ENCODE results near the gene EPHA6.
"Not testable (repeated sequence)": the region's sequence is repeated elsewhere in the genome, so short reads cannot be mapped to it uniquely, and the experiment has no call there.

Gene EPHA6

DNA sequence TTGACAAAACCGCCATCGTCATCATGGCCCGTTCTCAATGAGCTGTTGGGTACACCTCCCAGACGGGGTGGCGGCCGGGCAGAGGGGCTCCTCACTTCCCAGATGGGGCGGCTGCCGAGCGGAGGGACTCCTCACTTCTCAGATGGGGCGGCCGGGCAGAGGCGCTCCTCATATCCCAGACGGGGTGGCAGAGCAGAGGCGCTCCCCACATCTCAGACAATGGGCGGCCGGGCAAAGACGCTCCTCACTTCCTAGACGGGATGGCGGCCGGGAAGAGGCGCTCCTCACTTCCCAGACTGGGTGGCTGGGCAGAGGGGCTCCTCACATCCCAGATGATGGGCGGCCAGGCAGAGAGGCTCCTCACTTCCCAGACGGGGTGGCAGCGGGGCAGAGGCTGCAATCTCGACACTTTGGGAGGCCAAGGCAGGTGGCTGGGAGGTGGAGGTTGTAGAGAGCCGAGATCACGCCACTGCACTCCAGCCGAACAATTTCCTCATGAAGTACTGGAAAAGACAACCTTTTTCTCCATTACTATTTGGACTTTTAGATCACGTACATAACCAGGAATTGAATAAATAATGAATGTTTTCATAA is 666.4 kb downstream of the EPHA6 start:
- DNase-seq, result not testable (repeated sequence)

DNA sequence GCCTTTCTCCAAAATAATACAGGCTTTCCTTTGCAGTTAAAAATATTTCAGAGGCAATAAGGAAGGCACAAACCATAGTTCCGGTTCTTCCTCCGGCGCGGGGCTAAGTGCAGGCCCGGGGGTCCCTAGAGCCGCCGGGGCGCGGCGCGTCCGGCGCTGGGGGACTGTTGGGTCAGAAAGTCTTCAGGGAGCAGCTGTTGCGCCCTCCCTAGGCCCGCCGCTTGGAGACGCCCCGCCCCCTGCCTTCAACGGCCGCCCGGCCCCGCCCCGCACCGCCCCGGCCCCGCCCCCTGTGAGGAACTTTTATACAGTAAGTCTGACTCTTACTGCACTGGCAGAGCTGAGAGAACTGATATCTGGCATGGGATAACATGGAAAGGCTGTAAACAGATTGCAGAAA is 667.0 kb downstream of the EPHA6 start:
- no peak for DNase-seq

DNA sequence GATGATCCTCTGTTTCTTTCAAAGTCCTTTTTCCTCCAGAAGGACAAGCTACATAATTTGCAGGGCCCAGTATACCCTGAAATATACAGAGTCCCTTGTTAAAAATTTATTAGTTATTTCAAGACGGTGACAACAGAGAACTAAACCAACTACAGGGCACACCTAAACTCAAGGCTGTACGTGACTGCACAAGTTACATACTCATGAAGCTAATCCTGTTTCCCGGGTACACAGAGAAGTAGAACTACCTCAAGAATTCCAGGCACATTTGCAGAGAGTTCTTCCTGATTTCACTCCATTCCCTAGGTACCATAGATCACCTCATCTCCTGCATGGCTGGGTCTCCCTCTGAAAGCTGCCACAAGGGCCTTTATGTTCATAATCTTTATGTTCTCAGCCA is 670.8 kb downstream of the EPHA6 start:
- DNase-seq, result no peak

DNA sequence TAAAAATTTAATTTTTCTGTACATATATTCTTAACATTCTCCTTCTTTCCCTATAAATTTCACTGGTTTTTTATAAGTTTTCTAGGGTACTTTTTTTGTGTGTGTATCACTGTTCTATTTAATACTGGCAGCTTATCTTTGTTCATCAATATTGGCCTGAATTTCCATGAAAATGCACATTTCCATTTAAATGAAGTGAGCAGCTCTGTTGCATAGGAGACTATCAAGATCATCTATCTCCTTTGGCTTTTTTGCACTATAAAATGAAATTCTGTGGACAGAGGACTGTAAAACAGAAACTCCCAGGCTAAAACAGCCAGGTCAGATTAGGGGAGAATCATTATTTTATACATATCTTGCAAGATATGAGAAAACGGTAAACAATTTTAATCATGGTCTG is 673.2 kb downstream of the EPHA6 start:
- DNase-seq, result no peak

DNA sequence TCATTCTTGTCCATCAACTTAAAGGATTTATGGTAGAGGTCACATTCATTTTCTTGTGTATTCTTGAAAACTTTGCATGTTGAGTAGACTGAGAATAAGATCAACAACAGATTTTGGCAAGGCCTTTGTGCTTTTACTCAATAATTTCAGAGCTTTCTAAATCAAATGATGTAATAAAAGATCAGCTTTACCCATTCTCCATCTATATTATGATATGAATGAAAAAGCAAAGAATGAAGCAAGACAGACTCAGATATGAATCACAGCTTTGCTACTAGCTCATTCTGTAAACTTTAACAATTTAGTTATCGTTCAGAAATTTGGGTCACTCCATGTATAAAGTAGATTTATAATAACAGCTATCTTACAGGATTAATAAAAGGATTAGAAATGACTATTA is 674.3 kb downstream of the EPHA6 start:
- DNase-seq, result no peak

DNA sequence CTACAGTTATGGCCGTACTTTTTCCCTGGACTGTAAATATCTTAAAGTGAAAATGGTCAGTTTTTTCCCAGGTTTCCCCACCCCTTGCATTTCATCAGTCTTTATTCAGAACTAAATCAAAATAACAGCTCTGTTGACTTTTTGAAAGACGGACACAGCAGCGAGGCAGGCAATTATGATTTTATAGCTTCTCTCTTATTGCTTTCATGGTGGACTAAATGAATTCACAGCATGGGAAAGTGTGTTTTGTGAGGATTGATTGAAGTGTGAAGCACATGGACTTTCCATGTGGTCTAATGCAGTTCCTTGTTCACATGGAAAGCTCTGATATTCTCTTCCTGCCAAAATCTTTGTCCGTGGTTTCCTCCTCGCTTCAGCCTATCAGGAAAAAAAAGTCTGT is 681.5 kb downstream of the EPHA6 start:
- DNase-seq, result no peak

DNA sequence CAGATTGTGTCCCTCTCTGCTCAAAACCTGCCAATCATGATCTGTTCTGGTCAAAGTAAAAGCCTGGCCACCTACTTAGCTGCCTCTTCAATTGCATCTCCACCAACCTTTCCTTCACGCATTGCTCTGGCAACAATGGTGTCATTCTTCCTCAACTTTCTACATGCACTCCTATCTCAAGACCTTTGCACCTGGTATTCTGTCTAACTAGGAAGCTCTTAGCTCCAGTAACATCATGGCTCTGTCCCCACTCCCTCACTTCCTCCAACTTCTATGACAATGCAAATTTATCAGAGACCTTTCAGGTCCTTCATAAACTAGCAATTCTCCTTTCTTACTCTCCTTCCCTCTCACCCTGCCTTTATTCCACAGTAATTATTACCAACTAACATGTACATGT is 682.7 kb downstream of the EPHA6 start:
- DNase-seq, result no peak

DNA sequence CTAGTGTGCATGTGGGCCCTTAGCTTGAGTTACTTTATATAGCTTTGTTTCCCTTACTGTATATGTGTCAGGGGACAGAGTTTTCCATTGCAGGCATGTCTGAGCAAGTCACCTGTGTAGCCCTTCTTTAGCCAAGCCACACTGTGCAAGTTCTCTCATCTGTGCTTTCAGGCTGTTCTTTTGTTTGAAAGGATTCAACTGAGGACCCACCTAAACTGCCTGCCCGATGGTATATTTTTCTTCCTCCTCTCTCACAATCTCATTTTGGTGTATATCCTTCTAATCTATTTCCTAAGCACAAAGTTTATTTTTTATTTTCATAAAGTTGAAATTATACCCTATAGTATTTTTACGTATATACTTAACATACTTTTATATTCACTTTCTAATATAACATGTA is 690.1 kb downstream of the EPHA6 start:
- DNase-seq, result no peak

DNA sequence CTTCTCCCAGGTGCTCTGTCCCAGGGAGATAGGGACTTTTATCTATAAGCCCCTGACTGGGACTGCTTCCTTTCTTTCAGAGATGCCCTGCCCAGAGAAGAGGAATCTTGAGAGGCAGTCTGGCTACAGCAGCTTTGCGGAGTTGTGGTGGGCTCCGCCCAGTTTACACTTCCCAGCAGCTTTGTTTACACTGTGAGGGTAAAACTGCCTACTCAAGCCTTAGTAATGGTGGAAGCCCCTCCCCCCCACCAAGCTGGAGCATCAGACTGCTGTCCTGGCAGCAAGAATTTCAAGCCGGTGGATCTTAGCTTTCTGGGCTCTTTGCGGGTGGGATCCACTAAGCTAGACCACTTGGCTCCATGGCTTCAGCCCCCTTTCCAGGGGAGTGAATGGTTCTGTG is 696.4 kb downstream of the EPHA6 start:
- no peak for DNase-seq

DNA sequence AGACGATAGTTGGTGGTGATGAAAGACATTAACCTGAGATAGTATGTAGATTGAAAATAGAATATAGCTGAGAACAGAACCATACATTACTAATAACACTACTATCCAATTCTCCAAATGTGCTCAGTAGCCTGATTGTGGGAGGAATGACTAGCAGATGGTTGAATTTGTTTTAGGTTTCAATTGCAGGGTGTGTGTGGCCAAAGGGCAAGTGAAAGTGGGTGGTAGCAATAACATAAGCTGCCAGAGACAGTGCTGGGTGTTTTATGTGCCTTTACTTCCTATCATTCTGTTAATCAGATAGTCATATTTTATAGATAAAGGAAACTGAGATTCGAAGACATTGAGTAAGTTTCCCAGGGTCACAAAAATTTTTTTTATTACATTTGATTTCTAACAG is 700.7 kb downstream of the EPHA6 start:
- no peak for DNase-seq

DNA sequence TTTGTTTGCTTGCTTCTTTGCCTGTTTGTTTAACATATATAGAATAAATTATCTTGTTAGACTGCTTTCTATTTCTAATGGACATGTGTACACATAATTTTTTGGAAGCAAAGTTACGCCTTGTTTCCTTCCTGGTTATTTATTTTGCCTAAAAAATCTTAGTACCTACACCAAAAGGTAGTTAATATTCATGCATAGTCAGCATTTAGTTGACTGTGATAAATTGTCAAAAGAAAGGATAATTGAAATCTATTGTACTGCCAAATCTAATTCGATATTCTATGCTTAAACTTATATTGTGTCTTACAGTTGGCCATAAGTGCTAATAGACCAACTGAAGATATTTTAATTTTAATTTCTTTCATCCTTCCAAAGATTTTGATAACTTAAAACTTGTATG is 716.3 kb downstream of the EPHA6 start:
- DNase-seq, result no peak

DNA sequence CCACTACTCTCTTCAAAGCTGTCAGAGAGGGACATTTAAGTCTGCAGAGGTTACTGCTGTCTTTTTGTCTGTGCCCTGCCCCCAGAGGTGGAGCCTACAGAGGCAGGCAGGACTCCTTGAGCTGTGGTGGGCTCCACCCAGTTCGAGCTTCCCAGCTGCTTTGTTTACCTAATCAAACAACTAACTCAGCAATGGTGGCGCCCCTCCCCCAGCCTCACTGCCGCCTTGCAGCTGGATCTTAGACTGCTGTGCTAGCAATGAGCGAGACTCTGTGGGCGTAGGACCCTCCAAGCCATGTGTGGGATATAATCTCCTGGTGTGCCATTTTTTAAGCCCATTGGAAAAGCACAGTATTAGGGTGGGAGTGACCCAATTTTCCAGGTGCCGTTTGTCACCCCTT is 733.2 kb downstream of the EPHA6 start:
- not testable (repeated sequence) for DNase-seq

DNA sequence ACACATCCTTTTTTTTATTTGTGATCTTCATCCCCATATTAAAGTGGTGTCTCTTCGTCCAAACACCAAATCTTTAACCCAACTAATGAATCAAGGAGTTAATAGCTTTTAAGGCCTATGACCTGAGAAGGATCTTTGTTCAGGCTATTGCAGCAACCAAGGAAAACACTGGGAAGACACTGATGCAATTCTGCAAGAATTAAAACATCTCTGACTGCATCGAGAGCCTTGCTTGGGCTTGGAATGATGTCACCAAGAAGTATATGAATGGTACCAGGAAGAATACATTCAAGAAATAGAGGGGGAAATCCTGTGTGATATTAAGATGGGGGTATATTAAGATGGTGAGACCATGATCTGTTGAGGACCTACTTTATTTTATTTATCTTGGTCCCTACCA is 736.0 kb downstream of the EPHA6 start:
- no peak for DNase-seq

DNA sequence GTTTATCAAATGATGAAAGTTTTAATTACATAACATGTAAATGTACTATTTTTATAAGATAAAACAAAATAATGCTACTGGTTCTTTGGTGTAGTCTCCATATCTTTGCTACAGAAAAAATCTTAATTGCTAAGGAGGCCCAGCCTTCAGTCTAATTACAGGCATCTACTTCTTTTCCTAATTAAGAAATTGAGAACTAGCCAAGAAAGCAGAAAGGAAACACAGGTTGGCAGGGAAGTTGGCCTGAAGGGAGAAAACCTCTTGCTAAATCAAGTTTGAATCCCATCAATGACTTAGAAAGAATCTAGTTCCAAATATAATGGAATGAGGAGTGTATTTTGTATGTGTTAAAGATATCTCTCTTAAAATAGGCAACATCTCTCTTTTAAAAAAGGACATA is 737.8 kb downstream of the EPHA6 start:
- no peak for DNase-seq

DNA sequence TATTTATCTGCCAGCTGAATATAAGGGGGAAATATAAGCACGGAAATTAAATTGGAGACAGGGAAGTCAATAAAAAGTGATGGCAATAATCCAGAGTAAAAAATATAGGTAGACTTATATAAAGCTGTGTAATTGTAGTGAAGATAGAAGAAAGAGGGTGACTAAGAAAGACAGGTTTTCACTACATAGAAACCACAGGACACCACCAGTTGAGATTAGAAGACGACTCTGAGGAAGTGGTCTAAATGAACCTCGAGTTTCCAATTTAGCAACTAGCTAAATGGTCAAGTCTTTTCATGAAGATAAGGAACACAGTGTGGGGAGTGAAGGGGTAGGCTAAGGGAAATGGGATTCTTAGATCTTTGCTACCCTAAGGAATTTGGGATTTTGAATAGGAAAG is 761.3 kb downstream of the EPHA6 start:
- no peak for DNase-seq

DNA sequence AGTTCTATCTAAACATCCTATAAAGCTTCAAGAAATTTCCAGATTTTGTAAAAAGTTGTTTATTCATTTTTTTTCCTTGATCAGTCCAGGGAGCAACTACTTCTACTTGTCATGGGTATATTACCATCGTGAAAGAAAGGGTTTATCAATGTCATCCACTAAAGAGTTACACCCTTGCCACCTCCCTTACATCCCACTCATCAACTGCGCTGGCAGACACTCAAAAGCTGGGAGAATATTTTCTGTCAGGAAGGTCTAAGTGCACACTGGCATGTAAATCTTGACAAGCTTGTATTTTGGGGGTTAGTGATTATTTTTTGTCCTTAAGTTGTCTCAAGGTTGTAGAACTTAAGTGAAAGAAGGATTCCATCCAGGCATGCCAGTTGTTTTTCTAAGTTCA is 761.8 kb downstream of the EPHA6 start:
- DNase-seq, result no peak

DNA sequence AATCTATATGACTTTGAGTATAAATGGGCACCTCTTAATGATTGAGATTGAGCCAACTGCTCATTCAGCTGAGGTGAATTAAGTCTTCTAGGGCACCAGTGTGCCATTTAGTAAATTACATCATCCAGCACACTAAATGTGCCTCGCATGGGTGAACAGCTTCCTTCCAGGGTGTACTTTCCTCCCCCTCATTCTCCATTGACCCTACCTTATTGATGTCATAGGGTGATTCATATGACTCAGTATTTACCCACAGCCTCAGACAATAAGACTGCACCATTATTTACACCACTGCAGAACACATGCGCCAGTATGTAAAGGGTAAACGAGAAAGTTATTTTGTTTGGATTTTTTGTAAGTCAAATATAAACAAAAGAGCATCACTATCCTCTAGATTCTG is 765.0 kb downstream of the EPHA6 start:
- DNase-seq, result no peak

DNA sequence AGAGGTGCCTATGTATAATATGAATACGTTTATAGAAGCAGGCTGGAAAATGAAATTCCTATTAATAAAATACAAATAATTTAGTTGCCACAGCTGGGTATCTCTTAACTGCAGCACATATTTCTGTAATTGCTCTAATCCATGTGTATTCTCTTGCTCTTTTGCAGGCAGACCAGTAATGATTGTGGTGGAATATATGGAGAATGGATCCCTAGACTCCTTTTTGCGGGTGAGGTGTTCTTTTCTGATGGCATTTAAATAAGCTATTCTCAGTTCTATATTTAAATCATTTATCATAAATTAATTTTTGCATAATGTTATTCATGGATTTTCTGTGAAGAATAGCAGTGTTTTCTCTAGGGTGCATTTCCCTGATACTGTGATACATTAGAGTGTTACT is 796.2 kb downstream of the EPHA6 start:
- no peak for DNase-seq

DNA sequence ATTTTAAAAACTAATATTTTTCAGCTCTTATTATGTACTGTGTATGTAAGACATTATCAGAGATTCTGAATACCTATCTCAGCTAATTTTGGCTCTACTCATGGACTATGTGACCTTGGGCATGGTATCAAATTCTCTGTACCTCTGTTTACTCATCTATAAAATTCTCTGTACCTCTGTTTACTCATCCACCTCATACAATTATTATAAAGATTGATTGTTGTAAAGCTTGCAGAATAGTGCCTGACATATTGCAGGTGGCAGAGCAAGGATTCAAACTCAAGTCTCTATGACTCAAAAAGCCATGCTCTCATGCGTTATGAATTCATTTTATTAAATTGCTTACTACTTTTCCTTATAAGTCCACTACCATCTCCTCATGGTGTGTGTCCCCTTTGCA is 798.2 kb downstream of the EPHA6 start:
- no peak for DNase-seq

DNA sequence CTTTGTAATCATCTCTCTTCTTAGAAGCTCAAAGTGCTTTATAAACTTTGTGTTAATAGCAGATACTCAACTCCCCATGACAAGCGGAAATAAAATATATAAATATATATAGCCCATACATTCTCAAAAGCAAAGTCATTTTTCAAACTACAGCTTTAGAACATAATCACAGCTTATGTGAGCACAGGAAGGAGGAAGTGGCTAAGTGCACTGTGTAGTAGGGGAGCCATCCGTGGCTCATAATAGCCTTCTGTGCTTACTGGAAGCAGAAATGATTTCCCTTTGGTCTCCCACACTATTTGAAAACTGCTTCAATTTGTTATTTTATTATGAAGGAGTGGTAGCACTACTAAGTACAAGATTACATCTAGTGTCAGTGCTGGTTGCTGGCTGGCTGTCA is 798.7 kb downstream of the EPHA6 start:
- no peak for DNase-seq

DNA sequence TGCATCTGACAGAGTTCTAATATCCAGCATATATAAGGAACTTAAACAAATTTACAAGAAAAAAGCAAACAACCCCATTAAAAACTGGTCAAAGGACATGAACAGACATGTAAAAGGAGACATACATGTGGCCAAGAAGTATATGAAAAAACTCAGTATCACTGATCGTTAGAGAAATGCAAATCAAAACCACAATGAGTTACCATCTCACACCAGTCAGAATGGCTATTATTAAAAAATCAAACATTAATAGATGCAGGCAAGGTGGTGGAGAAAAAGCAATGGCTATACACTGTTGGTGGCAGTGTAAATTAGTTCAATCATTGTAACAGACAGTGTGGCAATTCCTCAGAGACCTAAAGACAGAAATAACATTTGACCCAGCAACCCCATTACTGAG is 806.1 kb downstream of the EPHA6 start:
- not testable (repeated sequence) for DNase-seq

DNA sequence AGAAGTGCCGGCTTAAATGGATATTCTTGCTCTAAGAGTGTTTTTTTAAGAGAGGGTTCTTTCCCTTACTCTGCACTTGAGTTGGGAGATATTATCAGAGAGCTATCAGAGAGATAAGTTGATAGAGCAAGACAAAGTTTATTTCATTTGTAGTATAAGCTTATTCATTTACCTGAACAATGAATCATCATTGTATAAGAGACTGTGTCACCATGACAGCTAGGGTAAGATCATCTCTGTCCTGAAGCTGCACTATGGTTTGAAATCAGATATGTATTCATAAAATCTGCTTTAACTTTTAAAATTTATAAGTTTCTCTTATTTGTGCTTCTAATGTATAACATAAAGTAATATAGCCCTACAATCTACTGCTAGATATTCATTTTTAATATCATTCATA is 822.1 kb downstream of the EPHA6 start:
- no peak for DNase-seq

DNA sequence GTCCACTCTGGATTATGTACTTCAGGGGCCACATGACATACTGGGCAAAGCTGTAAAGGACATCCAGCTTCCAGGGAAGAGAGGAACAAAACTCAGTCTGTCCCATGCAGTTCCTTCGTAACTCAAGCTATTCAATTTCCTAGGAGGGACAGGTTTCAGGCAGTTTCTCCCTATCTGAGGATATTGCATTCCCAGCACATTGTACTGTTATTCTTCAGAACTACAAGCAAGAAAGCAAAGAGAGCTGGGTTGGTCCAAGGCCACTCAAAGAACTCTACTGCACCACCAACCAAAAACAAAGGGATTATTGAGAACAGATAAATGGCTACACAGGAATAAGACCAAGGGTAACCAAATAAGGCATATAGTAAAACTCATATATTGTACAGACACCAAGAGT is 832.5 kb downstream of the EPHA6 start:
- no peak for DNase-seq

DNA sequence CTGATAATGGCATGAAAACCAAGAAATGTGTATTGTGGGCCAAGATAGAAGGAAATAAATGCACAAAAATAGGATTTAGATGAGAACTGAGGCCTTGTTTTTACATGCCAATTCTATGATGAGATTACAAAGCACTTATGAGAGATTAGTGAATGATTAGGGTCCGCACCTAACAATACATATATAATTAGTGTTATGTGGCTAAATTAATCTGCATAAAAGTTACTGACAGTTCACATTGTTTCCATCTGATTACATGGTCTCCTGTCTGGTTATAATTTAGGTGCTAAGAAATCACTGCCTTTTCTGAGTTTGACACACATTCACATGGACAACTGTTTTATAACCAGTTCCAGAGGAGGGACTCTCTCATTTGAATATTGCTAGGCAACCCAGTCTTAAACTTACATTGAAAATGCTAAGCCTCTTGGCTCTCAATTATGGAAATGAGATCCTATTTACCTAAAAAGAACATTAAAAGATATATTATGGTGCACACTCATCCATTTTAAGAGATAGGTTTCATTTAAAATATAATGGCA is 833.1 kb downstream of the EPHA6 start:
- DNase-seq, result no peak

DNA sequence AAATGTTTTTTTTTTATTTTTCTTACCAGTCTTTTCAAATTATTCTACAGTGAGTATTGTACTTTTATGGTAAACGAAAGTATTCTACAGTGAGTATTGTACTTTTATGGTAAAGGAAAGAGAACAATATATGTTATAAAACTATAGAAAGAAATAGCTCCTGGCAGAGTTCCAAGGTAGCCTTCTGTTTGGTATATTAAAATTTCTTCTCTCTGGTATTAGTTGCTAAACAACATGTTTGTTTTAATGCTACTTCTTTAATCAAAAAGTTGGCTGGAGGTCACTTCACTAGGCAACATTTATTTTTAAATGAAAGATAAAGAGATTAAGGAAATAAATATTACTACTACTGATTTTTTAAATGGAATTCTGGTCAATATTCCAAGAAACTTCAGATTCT is 841.6 kb downstream of the EPHA6 start:
- DNase-seq, result no peak

Measured in fibroblast of skin of abdomen (primary cell).